Keratinocyte (primary cell): ENCODE measurements around the gene ASCC2. TPM values are rescaled to one million over a fixed set of nuclear protein-coding genes. Genes with fewer than 3 reads are reported as not detected.

ENCODE experiments used
- DNase-seq: peaks from one replicate; pipeline ENCODE4 v3.0.0-alpha.2; 2011; ENCODE audit warnings: low read depth, missing footprints, low spot score
- FAIRE-seq: peaks from 2 replicates; lab custom pipeline; 2011; peaks lifted over from hg19 to GRCh38; lab: Jason Lieb, UNC
- H2AFZ ChIP-seq: 2 replicates; pipeline ENCODE4 v1.6.0; 2012; ENCODE audit warnings: low read length, control low read depth, inconsistent platforms; ENCODE audit not compliant: control insufficient read depth
- H3K27ac ChIP-seq: 2 replicates; pipeline ENCODE4 v1.5.1; 2011; ENCODE audit warnings: low read length; ENCODE audit not compliant: control insufficient read depth, insufficient read depth
- H3K27me3 ChIP-seq: 3 replicates; pipeline ENCODE4 v1.6.0; 2011; ENCODE audit warnings: low read length; ENCODE audit not compliant: control insufficient read depth, insufficient read depth; ENCODE audit errors: extremely low read depth
- H3K36me3 ChIP-seq, 2 experiments: 2 replicates in 1 of 2; 3 replicates in 1 of 2; pipeline ENCODE4 v1.5.1; 2011; ENCODE audit warnings: low read length in 2 of 2, mild to moderate bottlenecking in 1 of 2; ENCODE audit not compliant: control insufficient read depth in 2 of 2, insufficient read depth in 2 of 2; ENCODE audit errors: extremely low read depth in 1 of 2
- H3K4me1 ChIP-seq: 3 replicates; pipeline ENCODE4 v1.5.1; 2011; ENCODE audit warnings: low read length; ENCODE audit not compliant: control insufficient read depth, insufficient read depth; ENCODE audit errors: extremely low read depth
- H3K4me2 ChIP-seq: 3 replicates; pipeline ENCODE4 v1.6.0; 2011; ENCODE audit warnings: low read depth, low read length; ENCODE audit not compliant: control insufficient read depth, insufficient read depth; ENCODE audit errors: extremely low read depth
- H3K4me3 ChIP-seq, 3 experiments: fragments of 200-600 bp in 1 of 3; sonication (generic) in 1 of 3; 2 replicates in 2 of 3; 3 replicates in 1 of 3; pipeline ENCODE4 v1.5.1; 2011 to 2016; ENCODE audit warnings: low read length in 3 of 3, mild to moderate bottlenecking in 3 of 3, control low read depth in 2 of 3, inconsistent platforms in 1 of 3, low read depth in 1 of 3, mixed read lengths in 1 of 3, mixed run types in 1 of 3, moderate library complexity in 1 of 3; ENCODE audit not compliant: control insufficient read depth in 2 of 3, insufficient read depth in 2 of 3; ENCODE audit errors: extremely low read depth in 1 of 3
- H3K79me2 ChIP-seq: 2 replicates; pipeline ENCODE4 v1.6.0; 2012; ENCODE audit warnings: low read length; ENCODE audit not compliant: control insufficient read depth, insufficient read depth
- H3K9ac ChIP-seq: 3 replicates; pipeline ENCODE4 v1.6.0; 2011; ENCODE audit warnings: low read length; ENCODE audit not compliant: control insufficient read depth, insufficient read depth; ENCODE audit errors: extremely low read depth
- H3K9me1 ChIP-seq: 3 replicates; pipeline ENCODE4 v1.6.0; 2011; ENCODE audit warnings: low read length; ENCODE audit not compliant: control insufficient read depth, insufficient read depth; ENCODE audit errors: extremely low read depth
- H3K9me3 ChIP-seq: 2 replicates; pipeline ENCODE4 v1.5.1; 2012; ENCODE audit warnings: low read depth, low read length; ENCODE audit not compliant: control insufficient read depth
- H4K20me1 ChIP-seq: 3 replicates; pipeline ENCODE4 v1.6.0; 2011; ENCODE audit warnings: low read length; ENCODE audit not compliant: control insufficient read depth, insufficient read depth; ENCODE audit errors: extremely low read depth
- CTCF ChIP-seq, 3 experiments: IDR thresholded peaks in 1 of 3; conservative IDR thresholded peaks in 1 of 3; optimal IDR thresholded peaks in 1 of 3; 2 replicates in 2 of 3; 3 replicates in 1 of 3; pipeline versions ENCODE3 to v1.5.1; 2011; ENCODE audit warnings: low read length in 3 of 3, mild to moderate bottlenecking in 3 of 3, moderate library complexity in 2 of 3, control low read depth in 1 of 3, inconsistent platforms in 1 of 3; ENCODE audit not compliant: insufficient read depth in 2 of 3; ENCODE audit errors: extremely low read depth in 1 of 3
- EZH2 ChIP-seq: IDR thresholded peaks from one replicate; pipeline ENCODE4 v1.6.1; 2012; ENCODE audit warnings: inconsistent platforms, mild to moderate bottlenecking, low read length, moderate library complexity
- dilution Hi-C: fragments of 300-500 bp; cut with MboI; formaldehyde crosslinking; loops from one replicate; pipeline ENCODE4 v1.7.0; 2020; ENCODE audit warnings: low sequenced_read_pairs; ENCODE audit not compliant: extremely low pct_ligation_motif_present
- polyA plus RNA-seq, 5 experiments: library from polyadenylated mRNA; depleted of rRNA in 3 of 5; stranded (reverse) in 3 of 5; stranded (forward) in 1 of 5; unstranded in 1 of 5; fragments of >200 nt; gene quantifications; 1 replicate in 1 of 5; 2 replicates in 3 of 5; 3 replicates in 1 of 5; pipeline versions ENCODE4 v1.2.1 to v1.2.3, GENCODE V29; 2011 to 2012; ENCODE audit warnings: missing spikeins in 2 of 5, low read depth in 1 of 5, low replicate concordance in 1 of 5

Gene ASCC2
- polyA plus RNA-seq, 1 donor (not counting 4 experiments of a cell fraction or from before 2014, with no cell fraction given) = 51.3 TPM

- Histone ChIP-seq H3K9me3 (no peaks in the 10 kb centered on the region), H3K4me1 (peaks cover 5% of the 10 kb centered on the region), H3K4me2 (no peak overlapping the region), H3K27me3 (no peaks in the 10 kb centered on the region), H3K27ac (no peak overlapping the region), H3K36me3 (peaks cover 0 to 5% of the 10 kb centered on the region in 2 experiments), H3K4me3 (no peak overlapping the region), H2AFZ (no peak overlapping the region), H3K9ac (no peak overlapping the region), H3K9me1 (no peaks in the 10 kb centered on the region), H3K79me2 (no peaks in the 10 kb centered on the region), H4K20me1 (no peaks in the 10 kb centered on the region)
- TF ChIP-seq CTCF (optimal IDR thresholded peaks at IDR 0.05 in 1 of 3, IDR thresholded peaks at IDR 0.05 in 1 of 3, conservative IDR thresholded peaks at IDR 0.05 in 1 of 3; ENCODE audit: extremely low read depth in 1 of 3, insufficient read depth in 2 of 3, low read length in 3 of 3) (no peak), EZH2 (no peak)
- FAIRE-seq (no peak), DNase-seq (no peak)
- dilution Hi-C loops = no loop called here
These were observed 84.0 kb downstream of the ASCC2 start for GRCh38 chr22:29753808-29754657.

GRCh38 chr22:29751669-29752068 lies 86.4 kb downstream of the ASCC2 start:
- Histone ChIP-seq H3K4me1 (peaks cover 9% of the 10 kb centered on the region), H3K79me2 (no peaks in the 10 kb centered on the region), H2AFZ (no peak overlapping the region), H3K9me1 (no peaks in the 10 kb centered on the region), H3K27me3 (no peaks in the 10 kb centered on the region), H4K20me1 (no peaks in the 10 kb centered on the region), H3K4me2 (no peak overlapping the region), H3K27ac (no peak overlapping the region), H3K4me3 (no peak overlapping the region), H3K9ac (no peak overlapping the region), H3K9me3 (no peaks in the 10 kb centered on the region), H3K36me3 (peaks cover 0 to 5% of the 10 kb centered on the region in 2 experiments)
- dilution Hi-C loops = no loop called here
- FAIRE-seq = no peak
- TF ChIP-seq CTCF (optimal IDR thresholded peaks at IDR 0.05 in 1 of 3, IDR thresholded peaks at IDR 0.05 in 1 of 3, conservative IDR thresholded peaks at IDR 0.05 in 1 of 3; ENCODE audit: extremely low read depth in 1 of 3, insufficient read depth in 2 of 3, low read length in 3 of 3) (no peak), EZH2 (no peak)
- DNase-seq = no peak
